Left ventricle myocardium inferior (tissue), 1 donor: Measurements from ENCODE around the gene C2CD2. TPM values are rescaled to one million over a fixed set of nuclear protein-coding genes. Genes with fewer than 3 reads are reported as not detected.

Experiments used
- DNase-seq: peaks from one replicate; pipeline ENCODE4 v3.0.0-alpha.2; 2020
- H3K27ac ChIP-seq: fragments of 200-600 bp; replicated peaks from 2 replicates; pipeline ENCODE4 v1.8.0; 2021
- H3K27me3 ChIP-seq: fragments of 200-600 bp; 2 replicates; pipeline ENCODE4 v1.8.0; 2021; ENCODE audit warnings: low read depth
- H3K36me3 ChIP-seq: fragments of 200-600 bp; 2 replicates; pipeline ENCODE4 v1.8.0; 2021
- H3K4me1 ChIP-seq: fragments of 200-600 bp; 2 replicates; pipeline ENCODE4 v1.8.0; 2021
- H3K4me3 ChIP-seq: fragments of 200-600 bp; 2 replicates; pipeline ENCODE4 v1.8.0; 2021; ENCODE audit warnings: mild to moderate bottlenecking, moderate library complexity
- H3K9me3 ChIP-seq: fragments of 200-600 bp; replicated peaks from 2 replicates; pipeline ENCODE4 v1.8.0; 2021
- CTCF ChIP-seq: fragments of 200-600 bp; IDR thresholded peaks from 2 replicates; pipeline ENCODE4 v1.8.0; 2021; ENCODE audit warnings: antibody characterized with exemption, mild to moderate bottlenecking, borderline replicate concordance
- intact Hi-C: fragments of 100-400 bp; cut with micrococcal nuclease; formaldehyde crosslinking; loops from one replicate; pipeline ENCODE4 v1.11.0; 2022
- total RNA-seq: library from RNA; stranded (reverse); fragmentation: NEBNext Ultra II Directional; extraction: Animal tissue kit (Norgen Biotek cat#: 25700); gene quantifications from one replicate; pipeline ENCODE4 v1.2.1, GENCODE V29; 2021
- donor health status: DM: no; HTN: yes; CAD: no; lungs with severe emphysema.

Gene C2CD2
- total RNA-seq, 1 donor from 2014 or later, result 5.9 TPM

- Histone ChIP-seq H3K4me1 (no peaks in the 10 kb centered on the region), H3K27me3 (no peaks in the 10 kb centered on the region), H3K36me3 (peaks cover 36% of the 10 kb centered on the region), H3K9me3 (no peaks in the 10 kb centered on the region), H3K4me3 (no peak overlapping the region), H3K27ac (no peak overlapping the region)
- intact Hi-C loops, result no loop called here
- no peak for TF ChIP-seq CTCF
- DNase-seq, result no peak
Observed at GRCh38 chr21:41989698-41990097, 35.9 kb upstream of the C2CD2 start.

GRCh38 chr21:41987310-41987709 is 33.5 kb upstream of the C2CD2 start:
- Histone ChIP-seq H3K27ac (no peak overlapping the region), H3K9me3 (peaks cover 9% of the 10 kb centered on the region), H3K27me3 (no peaks in the 10 kb centered on the region), H3K36me3 (peaks cover 18% of the 10 kb centered on the region), H3K4me1 (no peaks in the 10 kb centered on the region), H3K4me3 (no peak overlapping the region)
- intact Hi-C loops, result no loop called here
- TF ChIP-seq CTCF, result no peak
- no peak for DNase-seq

GRCh38 chr21:41985662-41986416 is 32.0 kb upstream of the C2CD2 start:
- no peaks in the 10 kb centered on the region for H3K4me1 ChIP-seq
- TF ChIP-seq CTCF, result no peak

GRCh38 chr21:41983229-41983628 is 29.4 kb upstream of the C2CD2 start:
- intact Hi-C loops, result no loop called here
- peaks cover 21% of the 10 kb centered on the region for H3K9me3 ChIP-seq
- DNase-seq, result no peak
- no peaks in the 10 kb centered on the region for H3K36me3 ChIP-seq
- H3K4me1 ChIP-seq, result no peaks in the 10 kb centered on the region
- H3K4me3 ChIP-seq, result no peak overlapping the region
- no peaks in the 10 kb centered on the region for H3K27me3 ChIP-seq
- no peak overlapping the region for H3K27ac ChIP-seq
- no peak for TF ChIP-seq CTCF

More at GRCh38 chr21:41985662-41986416, 32.0 kb upstream of the C2CD2 start:
- Histone ChIP-seq H3K36me3 (peaks cover 3% of the 10 kb centered on the region), H3K27me3 (no peaks in the 10 kb centered on the region), H3K4me3 (no peak overlapping the region), H3K9me3 (peaks cover 9% of the 10 kb centered on the region), H3K27ac (no peak overlapping the region)
- intact Hi-C loops, result no loop called here
- DNase-seq, result no peak

- Histone ChIP-seq H3K27me3 (no peaks in the 10 kb centered on the region), H3K4me1 (no peaks in the 10 kb centered on the region), H3K36me3 (no peaks in the 10 kb centered on the region), H3K9me3 (peaks cover 21% of the 10 kb centered on the region), H3K4me3 (no peak overlapping the region), H3K27ac (no peak overlapping the region)
- DNase-seq, result no peak
- intact Hi-C loops, result no loop called here
- TF ChIP-seq CTCF, result no peak
Observed at GRCh38 chr21:41980561-41980960, 26.7 kb upstream of the C2CD2 start.
